Suprapubic skin (tissue), 4 donors: ENCODE data around the gene BRAT1. TPM values are rescaled to one million over a fixed set of nuclear protein-coding genes. Genes with fewer than 3 reads are reported as not detected.

Experiments used
- DNase-seq, 2 donors: peaks; one replicate each; pipeline ENCODE4 v3.0.0-alpha.2; 2019; ENCODE audit warnings: low spot score in 2 of 2
- H3K27ac ChIP-seq: fragments of 200-600 bp; sonication (generic); one replicate; pipeline ENCODE4 v1.5.1; 2019
- H3K27me3 ChIP-seq: fragments of 200-600 bp; sonication (generic); one replicate; pipeline ENCODE4 v1.5.1; 2019
- H3K36me3 ChIP-seq: fragments of 200-600 bp; sonication (generic); one replicate; pipeline ENCODE4 v1.5.1; 2019
- H3K4me1 ChIP-seq: fragments of 200-600 bp; sonication (generic); one replicate; pipeline ENCODE4 v1.5.1; 2019
- H3K4me3 ChIP-seq: fragments of 200-600 bp; sonication (generic); one replicate; pipeline ENCODE4 v1.5.1; 2019; ENCODE audit warnings: mild to moderate bottlenecking
- H3K9me3 ChIP-seq: fragments of 200-600 bp; sonication (generic); one replicate; pipeline ENCODE4 v1.5.1; 2019
- CTCF ChIP-seq, 2 donors: fragments of 200-600 bp in 1 of 2; fragments of 450-650 bp in 1 of 2; sonication (generic) in 1 of 2; IDR thresholded peaks; one replicate each; pipeline ENCODE4 v1.5.1; 2016 to 2019; ENCODE audit warnings: antibody characterized with exemption in 2 of 2, mild to moderate bottlenecking in 1 of 2, moderate library complexity in 1 of 2
- EP300 ChIP-seq: sonication (generic); formaldehyde crosslinking; IDR thresholded peaks from one replicate; pipeline ENCODE4 v1.6.1; 2017; ENCODE audit warnings: antibody characterized with exemption
- POLR2A ChIP-seq, 2 donors: fragments of 450-650 bp; IDR thresholded peaks; one replicate each; pipeline ENCODE4 v1.6.1; 2017; ENCODE audit warnings: antibody characterized with exemption in 2 of 2, mild to moderate bottlenecking in 2 of 2, moderate library complexity in 2 of 2
- POLR2AphosphoS5 ChIP-seq, 3 donors: sonication (generic); formaldehyde crosslinking; IDR thresholded peaks; one replicate each; pipeline ENCODE4 v1.6.1; 2017; ENCODE audit warnings: antibody characterized with exemption in 3 of 3
- WGBS: methylation state at CpG from one replicate; pipeline ENCODE4 v1.1.5; 2018; 5-methylcytosine and 5-hydroxymethylcytosine counted together
- total RNA-seq, 4 donors: library from RNA; depleted of rRNA; stranded (reverse); fragments of >200 nt; gene quantifications; one replicate each; pipeline ENCODE4 v1.1.0, GENCODE V29; 2016

The BRAT1 gene
- total RNA-seq, 4 donors from 2014 or later: 51.5 to 79.3 (median 63.3) TPM

GRCh38 chr7:2589341-2589740 lies 34.0 kb upstream of the BRAT1 start:
- H3K27me3 ChIP-seq: no peaks in the 10 kb centered on the region
- H3K4me1 ChIP-seq: no peaks in the 10 kb centered on the region
- TF ChIP-seq POLR2AphosphoS5 (IDR thresholded peaks at IDR 0.05) (no peak), EP300 (no peak), POLR2A (IDR thresholded peaks at IDR 0.05) (no peak), CTCF (IDR thresholded peaks at IDR 0.05) (no peak)
- H3K27ac ChIP-seq: no peak overlapping the region
- no peaks in the 10 kb centered on the region for H3K9me3 ChIP-seq
- WGBS: 89% methylated on average over 16 of the region's 16 CpGs
- no peak overlapping the region for H3K4me3 ChIP-seq
- DNase-seq: no peak
- peaks cover 76% of the 10 kb centered on the region for H3K36me3 ChIP-seq

DNA sequence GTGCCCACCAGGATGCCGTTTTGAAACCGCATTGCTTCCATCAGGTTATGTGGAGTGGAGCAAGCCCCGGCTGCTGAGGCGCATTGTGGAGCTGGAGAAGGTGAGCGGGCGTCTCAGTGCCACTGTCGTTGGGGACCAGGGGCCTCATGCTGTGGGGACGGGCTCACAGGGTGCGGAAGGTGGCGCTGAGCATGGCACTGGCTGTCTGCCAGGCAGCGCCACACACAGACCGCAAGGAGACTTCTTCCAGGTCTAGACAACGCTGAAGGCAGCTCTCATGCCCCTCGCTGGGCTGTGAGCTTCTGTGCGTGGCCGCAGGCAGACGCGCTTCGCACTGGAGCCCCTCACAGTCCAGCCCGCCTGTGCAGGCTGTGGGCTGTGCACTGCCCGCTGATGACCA lies 32.5 kb upstream of the BRAT1 start:
- no peak for TF ChIP-seq POLR2A (IDR thresholded peaks at IDR 0.05)
- no peak for TF ChIP-seq POLR2AphosphoS5 (IDR thresholded peaks at IDR 0.05)
- TF ChIP-seq CTCF (IDR thresholded peaks at IDR 0.05): no peak
- no peak for TF ChIP-seq EP300
- H3K36me3 ChIP-seq: peaks cover 66% of the 10 kb centered on the region
- no peaks in the 10 kb centered on the region for H3K9me3 ChIP-seq
- H3K4me1 ChIP-seq: no peaks in the 10 kb centered on the region
- H3K4me3 ChIP-seq: no peak overlapping the region
- no peak overlapping the region for H3K27ac ChIP-seq
- no peak for DNase-seq
- 97% methylated on average over 10 of the region's 21 CpGs for WGBS
- H3K27me3 ChIP-seq: no peaks in the 10 kb centered on the region

GRCh38 chr7:2587134-2587533 lies 31.8 kb upstream of the BRAT1 start:
- H3K4me1 ChIP-seq: no peaks in the 10 kb centered on the region
- H3K27me3 ChIP-seq: no peaks in the 10 kb centered on the region
- WGBS: 89% methylated on average over 9 of the region's 9 CpGs
- DNase-seq: no peak
- H3K4me3 ChIP-seq: no peak overlapping the region
- TF ChIP-seq POLR2A (IDR thresholded peaks at IDR 0.05): no peak
- no peak for TF ChIP-seq EP300
- no peak for TF ChIP-seq CTCF (IDR thresholded peaks at IDR 0.05)
- no peak for TF ChIP-seq POLR2AphosphoS5 (IDR thresholded peaks at IDR 0.05)
- H3K36me3 ChIP-seq: peaks cover 59% of the 10 kb centered on the region
- H3K27ac ChIP-seq: no peak overlapping the region
- H3K9me3 ChIP-seq: no peaks in the 10 kb centered on the region

- no peak for DNase-seq
- TF ChIP-seq CTCF (IDR thresholded peaks at IDR 0.05): no peak
- TF ChIP-seq POLR2AphosphoS5 (IDR thresholded peaks at IDR 0.05): no peak
- no peak for TF ChIP-seq EP300
- TF ChIP-seq POLR2A (IDR thresholded peaks at IDR 0.05): no peak
- Histone ChIP-seq H3K27me3 (no peaks in the 10 kb centered on the region), H3K4me3 (no peak overlapping the region), H3K4me1 (no peaks in the 10 kb centered on the region), H3K9me3 (no peaks in the 10 kb centered on the region), H3K36me3 (peaks cover 52% of the 10 kb centered on the region), H3K27ac (no peak overlapping the region)
- WGBS: 89% methylated on average over 20 of the region's 24 CpGs
These were observed 31.1 kb upstream of the BRAT1 start for GRCh38 chr7:2586326-2587020.

DNA sequence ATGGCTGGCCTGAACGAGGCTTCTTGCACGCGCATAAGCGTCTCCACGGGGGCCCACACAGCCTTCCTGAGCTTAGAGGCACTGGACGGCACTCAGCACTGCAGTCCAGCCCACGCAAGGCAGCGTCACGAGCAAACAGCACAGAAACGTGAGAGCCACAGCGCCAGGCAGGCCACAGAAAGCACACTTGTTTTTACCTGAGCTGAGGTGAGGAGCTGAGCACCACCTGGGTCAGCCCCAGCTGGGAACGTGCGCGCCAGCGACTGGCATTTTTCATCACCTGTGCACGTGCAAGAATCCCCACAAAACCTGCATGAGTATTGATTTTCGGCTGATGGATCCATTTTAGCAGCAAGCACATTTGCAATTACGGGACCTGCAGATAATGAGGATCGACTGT lies 30.1 kb upstream of the BRAT1 start:
- H3K36me3 ChIP-seq: peaks cover 49% of the 10 kb centered on the region
- no peaks in the 10 kb centered on the region for H3K4me1 ChIP-seq
- no peak overlapping the region for H3K27ac ChIP-seq
- TF ChIP-seq EP300 (no peak), POLR2A (IDR thresholded peaks at IDR 0.05) (no peak), CTCF (IDR thresholded peaks at IDR 0.05) (no peak), POLR2AphosphoS5 (IDR thresholded peaks at IDR 0.05) (no peak)
- H3K4me3 ChIP-seq: no peak overlapping the region
- H3K9me3 ChIP-seq: no peaks in the 10 kb centered on the region
- no peak for DNase-seq
- WGBS: 94% methylated on average over 18 of the region's 19 CpGs
- no peaks in the 10 kb centered on the region for H3K27me3 ChIP-seq
